Osteocyte (in vitro differentiated cells): ENCODE measurements around the gene P2RY4. TPM values are rescaled to one million over a fixed set of nuclear protein-coding genes. Genes with fewer than 3 reads are reported as not detected.
"Not testable (repeated sequence)": the region's sequence is repeated elsewhere in the genome, so short reads cannot be mapped to it uniquely, and the experiment has no call there.

ENCODE experiments used
- DNase-seq: peaks from one replicate; pipeline ENCODE4 v3.0.0; 2021; ENCODE audit warnings: mixed read lengths; ENCODE audit not compliant: unreplicated experiment; ENCODE audit errors: extremely low spot score
- H3K27ac Mint-ChIP-seq: one replicate; pipeline ENCODE4 v1.8.0; 2021; ENCODE audit warnings: mild to moderate bottlenecking, mixed read lengths; ENCODE audit not compliant: unreplicated experiment
- H3K27me3 Mint-ChIP-seq: one replicate; pipeline ENCODE4 v1.8.0; 2021; ENCODE audit warnings: mixed read lengths; ENCODE audit not compliant: unreplicated experiment
- H3K36me3 Mint-ChIP-seq: one replicate; pipeline ENCODE4 v1.8.0; 2021; ENCODE audit warnings: mixed read lengths; ENCODE audit not compliant: unreplicated experiment
- H3K4me1 Mint-ChIP-seq: one replicate; pipeline ENCODE4 v1.8.0; 2021; ENCODE audit warnings: mixed read lengths; ENCODE audit not compliant: unreplicated experiment
- H3K4me3 Mint-ChIP-seq: one replicate; pipeline ENCODE4 v1.8.0; 2021; ENCODE audit warnings: mild to moderate bottlenecking, moderate library complexity, mixed read lengths; ENCODE audit not compliant: unreplicated experiment
- H3K9me3 Mint-ChIP-seq: one replicate; pipeline ENCODE4 v1.8.0; 2021; ENCODE audit warnings: mixed read lengths; ENCODE audit not compliant: unreplicated experiment
- CTCF ChIP-seq: fragments of 200-600 bp; sonication (generic); IDR thresholded peaks from 2 replicates; pipeline ENCODE4 v1.5.0; 2021; ENCODE audit warnings: antibody characterized with exemption, mild to moderate bottlenecking, moderate library complexity
- total RNA-seq: library from RNA; stranded (reverse); gene quantifications from 2 replicates; pipeline ENCODE4 v1.2.1, GENCODE V29; 2021

P2RY4 gene
- total RNA-seq, 1 donor from 2014 or later = 0.27 TPM

GRCh38 chrX:70247252-70247651 is 12.8 kb downstream of the P2RY4 start:
- H3K9me3 Mint-ChIP-seq = peaks cover 10% of the 10 kb centered on the region
- H3K4me1 Mint-ChIP-seq = no peaks in the 10 kb centered on the region
- no peak for TF ChIP-seq CTCF
- no peak overlapping the region for H3K4me3 Mint-ChIP-seq
- no peak for DNase-seq
- no peak overlapping the region for H3K27ac Mint-ChIP-seq
- H3K36me3 Mint-ChIP-seq = peaks cover 2% of the 10 kb centered on the region
- H3K27me3 Mint-ChIP-seq = peaks cover 2% of the 10 kb centered on the region

GRCh38 chrX:70244881-70245280 is 15.1 kb downstream of the P2RY4 start:
- H3K27ac Mint-ChIP-seq = no peak overlapping the region
- TF ChIP-seq CTCF = no peak
- no peak overlapping the region for H3K4me3 Mint-ChIP-seq
- no peaks in the 10 kb centered on the region for H3K36me3 Mint-ChIP-seq
- H3K27me3 Mint-ChIP-seq = no peaks in the 10 kb centered on the region
- no peak for DNase-seq
- peaks cover 7% of the 10 kb centered on the region for H3K9me3 Mint-ChIP-seq
- no peaks in the 10 kb centered on the region for H3K4me1 Mint-ChIP-seq

GRCh38 chrX:70243601-70244000 is 16.4 kb downstream of the P2RY4 start:
- H3K27me3 Mint-ChIP-seq, H3K4me1 Mint-ChIP-seq, H3K27ac Mint-ChIP-seq, DNase-seq, H3K4me3 Mint-ChIP-seq, H3K36me3 Mint-ChIP-seq: not testable (repeated sequence)
- H3K9me3 Mint-ChIP-seq = peaks cover 11% of the 10 kb centered on the region

- Mint-ChIP-seq H3K36me3 (no peaks in the 10 kb centered on the region), H3K9me3 (peaks cover 11% of the 10 kb centered on the region), H3K4me1 (no peaks in the 10 kb centered on the region), H3K27me3 (no peaks in the 10 kb centered on the region), H3K27ac (no peak overlapping the region), H3K4me3 (no peak overlapping the region)
- TF ChIP-seq CTCF = no peak
- DNase-seq = no peak
Measured at GRCh38 chrX:70241501-70241900, 18.5 kb downstream of the P2RY4 start.

- no peaks in the 10 kb centered on the region for H3K27me3 Mint-ChIP-seq
- no peak overlapping the region for H3K4me3 Mint-ChIP-seq
- DNase-seq = no peak
- H3K9me3 Mint-ChIP-seq = peaks cover 11% of the 10 kb centered on the region
- H3K27ac Mint-ChIP-seq = no peak overlapping the region
- no peak for TF ChIP-seq CTCF
- no peaks in the 10 kb centered on the region for H3K4me1 Mint-ChIP-seq
- H3K36me3 Mint-ChIP-seq = no peaks in the 10 kb centered on the region
Measured at GRCh38 chrX:70240751-70241150, 19.3 kb downstream of the P2RY4 start.

- Mint-ChIP-seq H3K9me3 (peaks cover 2% of the 10 kb centered on the region), H3K4me1 (no peaks in the 10 kb centered on the region), H3K36me3 (no peaks in the 10 kb centered on the region), H3K27ac (no peak within 1 kb of the TSS), H3K4me3 (no peak within 1 kb of the TSS), H3K27me3 (no peaks in the 10 kb centered on the region)
- DNase-seq = no peak
- no peak for TF ChIP-seq CTCF
Measured at GRCh38 chrX:70234355-70234754, 25.6 kb downstream of the P2RY4 start, which contains the start of gene AWAT1. Gene AWAT1 (plus strand): TSS chrX:70234655. CDS start chrX:70234696, 41 bp downstream.
